CD14-positive monocyte (primary cell): ENCODE measurements around the gene CALD1. TPM values are rescaled to one million over a fixed set of nuclear protein-coding genes. Genes with fewer than 3 reads are reported as not detected.

Source experiments
- DNase-seq, 3 donors: peaks; one replicate each; pipeline ENCODE4 v3.0.0-alpha.2; 2011 to 2022
- H2AFZ ChIP-seq: 2 replicates; pipeline ENCODE4 v1.6.0; 2012; ENCODE audit warnings: mild to moderate bottlenecking, low read depth, low read length, inconsistent platforms; ENCODE audit not compliant: insufficient read depth, poor library complexity, severe bottlenecking
- H3K27ac ChIP-seq, 2 donors: 1 replicate in 1 of 2; 2 replicates in 1 of 2; pipeline ENCODE4 v1.5.1; 2012 to 2013; ENCODE audit warnings: low read length in 2 of 2, control low read depth in 1 of 2, inconsistent platforms in 1 of 2, low read depth in 1 of 2, mild to moderate bottlenecking in 1 of 2
- H3K27me3 ChIP-seq, 2 donors: one replicate each; pipeline versions ENCODE4 v1.6.0 to v1.6.1; 2011 to 2013; ENCODE audit warnings: low read length in 2 of 2; ENCODE audit not compliant: control insufficient read depth in 2 of 2, insufficient read depth in 2 of 2
- H3K36me3 ChIP-seq, 2 donors: replicated peaks in 1 of 2; 1 replicate in 1 of 2; 2 replicates in 1 of 2; pipeline versions ENCODE4 v1.5.1 to v1.6.1; 2012 to 2013; ENCODE audit warnings: low read length in 2 of 2, control low read depth in 1 of 2, inconsistent platforms in 1 of 2, mild to moderate bottlenecking in 1 of 2; ENCODE audit not compliant: insufficient read depth in 2 of 2, control insufficient read depth in 1 of 2
- H3K4me1 ChIP-seq, 2 donors: 1 replicate in 1 of 2; 2 replicates in 1 of 2; pipeline versions ENCODE4 v1.5.1 to v1.6.1; 2012 to 2013; ENCODE audit warnings: low read length in 2 of 2, control low read depth in 1 of 2, inconsistent platforms in 1 of 2, mild to moderate bottlenecking in 1 of 2, moderate library complexity in 1 of 2; ENCODE audit not compliant: insufficient read depth in 2 of 2, control insufficient read depth in 1 of 2
- H3K4me2 ChIP-seq: replicated peaks from 2 replicates; pipeline ENCODE3; 2012; ENCODE audit warnings: low read length, moderate library complexity, mild to moderate bottlenecking; ENCODE audit not compliant: poor library complexity, severe bottlenecking; ENCODE audit errors: extremely low read depth
- H3K4me3 ChIP-seq, 3 experiments: fragments of 200-600 bp in 1 of 3; sonication (generic) in 1 of 3; replicated peaks in 1 of 3; 1 replicate in 2 of 3; 2 replicates in 1 of 3; pipeline ENCODE4 v1.5.1; 2011 to 2013; ENCODE audit warnings: low read length in 3 of 3, mild to moderate bottlenecking in 3 of 3, control low read depth in 2 of 3, low read depth in 2 of 3, inconsistent platforms in 1 of 3, moderate library complexity in 1 of 3
- H3K79me2 ChIP-seq: 2 replicates; pipeline ENCODE4 v1.6.0; 2012; ENCODE audit warnings: mild to moderate bottlenecking, control low read depth, inconsistent platforms, low read length, moderate library complexity; ENCODE audit not compliant: insufficient read depth
- H3K9ac ChIP-seq: 2 replicates; pipeline ENCODE4 v1.6.0; 2017; ENCODE audit warnings: low read length, mild to moderate bottlenecking; ENCODE audit not compliant: insufficient read depth, poor library complexity, severe bottlenecking
- H3K9me3 ChIP-seq, 2 donors: replicated peaks in 1 of 2; 1 replicate in 1 of 2; 2 replicates in 1 of 2; pipeline versions ENCODE4 v1.5.1 to v1.6.1; 2012 to 2013; ENCODE audit warnings: low read length in 2 of 2, control low read depth in 1 of 2; ENCODE audit not compliant: control insufficient read depth in 1 of 2, insufficient read depth in 1 of 2
- H4K20me1 ChIP-seq: 2 replicates; pipeline ENCODE4 v1.6.0; 2012; ENCODE audit warnings: mild to moderate bottlenecking, low read length, control low read depth, moderate library complexity; ENCODE audit not compliant: insufficient read depth
- H3K27ac Mint-ChIP-seq, 7 donors: one replicate each; pipeline ENCODE4 v1.8.0; 2020; ENCODE audit warnings: mild to moderate bottlenecking in 7 of 7, mixed read lengths in 7 of 7, moderate library complexity in 6 of 7, inconsistent platforms in 2 of 7
- H3K27me3 Mint-ChIP-seq, 3 donors: one replicate each; pipeline ENCODE4 v1.8.0; 2021 to 2022; ENCODE audit warnings: low read depth in 3 of 3, mild to moderate bottlenecking in 3 of 3, mixed read lengths in 3 of 3, moderate library complexity in 3 of 3, inconsistent platforms in 1 of 3
- H3K36me3 Mint-ChIP-seq, 2 donors: one replicate each; pipeline ENCODE4 v1.8.0; 2020; ENCODE audit warnings: mixed read lengths in 2 of 2, inconsistent platforms in 1 of 2, mild to moderate bottlenecking in 1 of 2
- H3K4me1 Mint-ChIP-seq: one replicate; pipeline ENCODE4 v1.8.0; 2020; ENCODE audit warnings: mild to moderate bottlenecking, mixed read lengths
- H3K4me3 Mint-ChIP-seq, 2 donors: one replicate each; pipeline ENCODE4 v1.8.0; 2020; ENCODE audit warnings: mild to moderate bottlenecking in 2 of 2, mixed read lengths in 2 of 2, moderate library complexity in 1 of 2
- H3K9me3 Mint-ChIP-seq, 7 donors: one replicate each; pipeline ENCODE4 v1.8.0; 2020 to 2022; ENCODE audit warnings: mixed read lengths in 7 of 7, mild to moderate bottlenecking in 6 of 7, moderate library complexity in 6 of 7, inconsistent platforms in 2 of 7
- CTCF ChIP-seq: fragments of 200-600 bp; IDR thresholded peaks from one replicate; pipeline ENCODE4 v1.8.0; 2022; ENCODE audit warnings: antibody characterized with exemption, mild to moderate bottlenecking
- WGBS: methylation state at CpG from one replicate; pipeline ENCODE4 v1.1.5; 2013; ENCODE audit warnings: missing lambda C conversion rate; ENCODE audit not compliant: insufficient coverage; 5-methylcytosine and 5-hydroxymethylcytosine counted together
- intact Hi-C, 2 donors: fragments of 100-400 bp; cut with micrococcal nuclease; formaldehyde crosslinking; loops; one replicate each; pipeline versions ENCODE4 v1.15.0 to v1.15.1; 2023
- polyA plus RNA-seq, 3 donors: library from polyadenylated mRNA; depleted of rRNA in 1 of 3; unstranded in 2 of 3; stranded (reverse) in 1 of 3; fragments of 300-500 nt in 2 of 3; fragments of >200 nt in 1 of 3; fragmentation: Illumina TruSeq in 2 of 3; gene quantifications; 1 replicate in 2 of 3; 2 replicates in 1 of 3; pipeline ENCODE4 v1.2.3, GENCODE V29; 2012 to 2021

CALD1 gene
- polyA plus RNA-seq, 3 donors: 0.18 TPM; not detected in 2

GRCh38 chr7:134732728-134733127 is 46.7 kb upstream of the CALD1 start:
- H3K4me1 ChIP-seq: peaks cover 2 to 4% of the 10 kb centered on the region in 2 donors
- intact Hi-C loops: no loop called here
- 96% methylated on average over 4 of the region's 6 CpGs for WGBS
- no peak overlapping the region for H3K4me3 ChIP-seq
- H3K36me3 Mint-ChIP-seq: no peaks in the 10 kb centered on the region
- no peaks in the 10 kb centered on the region for H3K36me3 ChIP-seq
- H4K20me1 ChIP-seq: no peaks in the 10 kb centered on the region
- peaks cover 0 to 5% (median 4%) of the 10 kb centered on the region in 3 donors for H3K27me3 Mint-ChIP-seq
- no peak overlapping the region for H3K27ac ChIP-seq
- no peaks in the 10 kb centered on the region for H3K27me3 ChIP-seq
- H3K79me2 ChIP-seq: no peaks in the 10 kb centered on the region
- TF ChIP-seq CTCF: no peak
- no peak overlapping the region for H3K27ac Mint-ChIP-seq
- H3K4me2 ChIP-seq: no peak overlapping the region
- no peak overlapping the region for H3K4me3 Mint-ChIP-seq
- H3K9me3 Mint-ChIP-seq: peaks cover 0 to 3% (median 0%) of the 10 kb centered on the region in 7 donors
- H3K4me1 Mint-ChIP-seq: peaks cover 4% of the 10 kb centered on the region
- no peaks in the 10 kb centered on the region for H3K9me3 ChIP-seq
- H3K9ac ChIP-seq: no peak overlapping the region
- no peak overlapping the region for H2AFZ ChIP-seq
- no peak for DNase-seq

GRCh38 chr7:134736381-134736780 is 43.1 kb upstream of the CALD1 start:
- H3K4me2 ChIP-seq: no peak overlapping the region
- H3K27me3 ChIP-seq: no peaks in the 10 kb centered on the region
- H3K4me1 ChIP-seq: peaks cover 4 to 6% of the 10 kb centered on the region in 2 donors
- intact Hi-C loops: no loop called here
- no peak overlapping the region for H3K4me3 ChIP-seq
- H3K27ac ChIP-seq: no peak overlapping the region
- no peaks in the 10 kb centered on the region for H3K79me2 ChIP-seq
- no peaks in the 10 kb centered on the region for H3K36me3 Mint-ChIP-seq
- no peak overlapping the region for H2AFZ ChIP-seq
- H3K9me3 ChIP-seq: no peaks in the 10 kb centered on the region
- H3K36me3 ChIP-seq: no peaks in the 10 kb centered on the region
- peaks cover 0 to 2% (median 2%) of the 10 kb centered on the region in 3 donors for H3K27me3 Mint-ChIP-seq
- H3K27ac Mint-ChIP-seq: no peak overlapping the region
- WGBS: 100% methylated on average over 1 of the region's 2 CpGs
- H3K9ac ChIP-seq: no peak overlapping the region
- H3K9me3 Mint-ChIP-seq: peaks cover 0 to 6% (median 0%) of the 10 kb centered on the region in 7 donors
- no peak for DNase-seq
- TF ChIP-seq CTCF: no peak
- H3K4me3 Mint-ChIP-seq: no peak overlapping the region
- H4K20me1 ChIP-seq: no peaks in the 10 kb centered on the region
- H3K4me1 Mint-ChIP-seq: peaks cover 12% of the 10 kb centered on the region
